GM12801 (cell line): Measurements from ENCODE around the gene NYAP1.

Experiments
- CTCF ChIP-seq: IDR thresholded peaks from one replicate; pipeline ENCODE4 v1.5.1; 2011; ENCODE audit warnings: control low read depth; ENCODE audit not compliant: insufficient read length; ENCODE audit errors: extremely low read depth

The NYAP1 gene

GRCh38 chr7:100519580-100519979 lies 35.9 kb downstream of the NYAP1 start:
- no peak for TF ChIP-seq CTCF

- TF ChIP-seq CTCF, result no peak
Measured at GRCh38 chr7:100520138-100520537, 36.4 kb downstream of the NYAP1 start.

- TF ChIP-seq CTCF, result no peak
Measured at GRCh38 chr7:100521076-100521475, 37.3 kb downstream of the NYAP1 start.

- no peak for TF ChIP-seq CTCF
Measured at GRCh38 chr7:100532165-100533022, 48.7 kb downstream of the NYAP1 start.

GRCh38 chr7:100538348-100538653 lies 54.6 kb downstream of the NYAP1 start:
- no peak for TF ChIP-seq CTCF

- TF ChIP-seq CTCF, result no peak
Measured at GRCh38 chr7:100538654-100539435, 55.1 kb downstream of the NYAP1 start, which contains the start of gene AGFG2. AGFG2 (plus strand) TSS chr7:100539203; CDS start chr7:100539347, 144 bp downstream.

GRCh38 chr7:100539436-100540006 lies 55.8 kb downstream of the NYAP1 start:
- no peak for TF ChIP-seq CTCF
